B cell (primary cell): ENCODE data around the gene MYADML2. TPM values are rescaled to one million over a fixed set of nuclear protein-coding genes. Genes with fewer than 3 reads are reported as not detected.

ENCODE experiments used
- ATAC-seq: fragments of 200-7000 bp; cut with Tn5 transposase; one replicate; pipeline ENCODE4 v1.10.0; 2021; ENCODE audit warnings: low read depth, mild to moderate bottlenecking, moderate number of reproducible peaks, moderate library complexity
- CTCF ChIA-PET: fragments of 350-600 bp; sonication (Branson Sonifier 250); formaldehyde crosslinking; loops from one replicate; lab custom pipeline; 2021; ENCODE audit warnings: antibody characterized with exemption, inconsistent platforms; lab: Charles Lee
- POLR2A ChIA-PET: fragments of 350-600 bp; sonication (Branson Sonifier 250); formaldehyde crosslinking; loops from one replicate; lab custom pipeline; 2021; ENCODE audit warnings: antibody characterized with exemption; lab: Charles Lee
- DNase-seq: peaks from one replicate; pipeline ENCODE4 v3.0.0; 2013
- H2AFZ ChIP-seq: 2 replicates; pipeline ENCODE4 v1.6.1; 2012; ENCODE audit warnings: mild to moderate bottlenecking, low read depth, low read length; ENCODE audit not compliant: insufficient read depth, poor library complexity, severe bottlenecking
- H3K27ac ChIP-seq, 2 donors: 1 replicate in 1 of 2; 2 replicates in 1 of 2; pipeline ENCODE4 v1.5.1; 2012 to 2013; ENCODE audit warnings: low read length in 2 of 2, mild to moderate bottlenecking in 2 of 2, moderate library complexity in 1 of 2
- H3K27me3 ChIP-seq, 4 experiments: fragments of 200-600 bp in 1 of 4; sonication (generic) in 1 of 4; replicated peaks in 1 of 4; 1 replicate in 2 of 4; 2 replicates in 2 of 4; pipeline versions ENCODE4 v1.6.1 to v1.7.0; 2013 to 2016; ENCODE audit warnings: low read length in 3 of 4, mild to moderate bottlenecking in 2 of 4, mixed read lengths in 1 of 4, moderate library complexity in 1 of 4; ENCODE audit not compliant: insufficient read depth in 4 of 4, control insufficient read depth in 3 of 4; ENCODE audit errors: control extremely low read depth in 1 of 4
- H3K36me3 ChIP-seq, 2 experiments: replicated peaks in 1 of 2; 1 replicate in 1 of 2; 2 replicates in 1 of 2; pipeline versions ENCODE4 v1.6.1 to v1.7.1; 2013; ENCODE audit warnings: low read length in 1 of 2; ENCODE audit not compliant: insufficient read depth in 2 of 2, control insufficient read depth in 1 of 2; ENCODE audit errors: control extremely low read depth in 1 of 2, extremely low read depth in 1 of 2
- H3K4me1 ChIP-seq, 2 donors: fragments of 200-600 bp in 1 of 2; sonication (generic) in 1 of 2; 1 replicate in 1 of 2; 2 replicates in 1 of 2; pipeline versions ENCODE4 v1.5.1 to v1.6.1; 2013 to 2017; ENCODE audit warnings: low read length in 2 of 2; ENCODE audit not compliant: control insufficient read depth in 2 of 2, insufficient read depth in 2 of 2
- H3K4me2 ChIP-seq: replicated peaks from 2 replicates; pipeline ENCODE3; 2012; ENCODE audit warnings: mild to moderate bottlenecking, low read depth, low read length; ENCODE audit not compliant: poor library complexity, severe bottlenecking
- H3K4me3 ChIP-seq, 5 experiments: fragments of 200-600 bp in 1 of 5; sonication (generic) in 1 of 5; 1 replicate in 3 of 5; 2 replicates in 2 of 5; pipeline versions ENCODE4 v1.5.1 to v1.7.0; 2011 to 2016; ENCODE audit warnings: low read length in 4 of 5, mild to moderate bottlenecking in 4 of 5, low read depth in 2 of 5, control low read depth in 1 of 5, moderate library complexity in 1 of 5; ENCODE audit not compliant: insufficient read depth in 1 of 5; ENCODE audit errors: control extremely low read depth in 1 of 5, extremely low read depth in 1 of 5
- H3K79me2 ChIP-seq: fragments of 200-600 bp; sonication (generic); one replicate; pipeline ENCODE4 v1.6.0; 2016; ENCODE audit warnings: low read length; ENCODE audit not compliant: control insufficient read depth, insufficient read depth
- H3K9ac ChIP-seq: fragments of 200-600 bp; sonication (generic); 2 replicates; pipeline ENCODE4 v1.6.1; 2017; ENCODE audit warnings: mild to moderate bottlenecking, low read length, moderate library complexity
- H3K9me3 ChIP-seq, 3 donors: one replicate each; pipeline versions ENCODE4 v1.6.1 to v1.7.1; 2013; ENCODE audit warnings: low read length in 2 of 3; ENCODE audit not compliant: control insufficient read depth in 2 of 3, insufficient read depth in 1 of 3; ENCODE audit errors: control extremely low read depth in 1 of 3
- H4K20me1 ChIP-seq: 2 replicates; pipeline ENCODE4 v1.6.0; 2012; ENCODE audit warnings: mild to moderate bottlenecking, low read length; ENCODE audit not compliant: insufficient read depth, control insufficient read depth, poor library complexity, severe bottlenecking
- H3K27ac Mint-ChIP-seq: one replicate; pipeline ENCODE4 v1.8.0; 2021; ENCODE audit warnings: mixed read lengths
- H3K27me3 Mint-ChIP-seq: one replicate; pipeline ENCODE4 v1.8.0; 2021; ENCODE audit warnings: mixed read lengths
- H3K4me1 Mint-ChIP-seq: one replicate; pipeline ENCODE4 v1.8.0; 2021; ENCODE audit warnings: mixed read lengths
- H3K4me3 Mint-ChIP-seq: one replicate; pipeline ENCODE4 v1.8.0; 2021; ENCODE audit warnings: mixed read lengths
- H3K9me3 Mint-ChIP-seq: one replicate; pipeline ENCODE4 v1.8.0; 2022; ENCODE audit warnings: mixed read lengths; ENCODE audit not compliant: insufficient read depth
- CTCF ChIP-seq: fragments of 200-600 bp; IDR thresholded peaks from one replicate; pipeline ENCODE4 v1.8.0; 2022; ENCODE audit warnings: antibody characterized with exemption, mild to moderate bottlenecking
- EZH2 ChIP-seq: IDR thresholded peaks from 2 replicates; pipeline ENCODE4 v1.6.1; 2012; ENCODE audit warnings: borderline replicate concordance, low read depth, mild to moderate bottlenecking, moderate library complexity, low read length; ENCODE audit not compliant: insufficient read depth, poor library complexity, severe bottlenecking
- WGBS: methylation state at CpG from one replicate; pipeline ENCODE4 v1.1.5; 2013; ENCODE audit warnings: missing lambda C conversion rate; ENCODE audit not compliant: insufficient coverage; 5-methylcytosine and 5-hydroxymethylcytosine counted together
- intact Hi-C: fragments of 100-400 bp; cut with micrococcal nuclease; formaldehyde crosslinking; loops from one replicate; pipeline ENCODE4 v1.10.0; 2022
- polyA plus RNA-seq: library from polyadenylated mRNA; depleted of rRNA; stranded (reverse); fragments of >200 nt; gene quantifications from 2 replicates; pipeline ENCODE4 v1.2.3, GENCODE V29; 2012
- total RNA-seq, 2 donors: library from RNA; stranded (reverse); fragments of 120-200 nt in 1 of 2; gene quantifications; 1 replicate in 1 of 2; 2 replicates in 1 of 2; pipeline versions ENCODE4 v1.2.3 to v1.2.4, GENCODE V29; 2013 to 2022

MYADML2 gene
- total and polyA plus RNA-seq, 2 donors (not counting 1 experiment from before 2014, with no cell fraction given): not detected

GRCh38 chr17:81923302-81924260, 23.5 kb downstream of the MYADML2 start:
- intact Hi-C loops: no loop called here
- no peak overlapping the region for H3K27ac ChIP-seq
- ChIA-PET POLR2A (no interaction called here), CTCF (no interaction called here)
- H3K36me3 ChIP-seq: peaks cover 0 to 6% of the 10 kb centered on the region in 2 experiments
- H3K4me1 ChIP-seq: peaks cover 21 to 32% of the 10 kb centered on the region in 2 donors
- no peaks in the 10 kb centered on the region for H3K9me3 ChIP-seq
- Mint-ChIP-seq H3K27ac (peak overlapping the region; percentile 70), H3K27me3 (no peaks in the 10 kb centered on the region), H3K4me3 (peak overlapping the region; percentile 39), H3K9me3 (no peaks in the 10 kb centered on the region), H3K4me1 (peaks cover 30% of the 10 kb centered on the region)
- H4K20me1 ChIP-seq: peaks cover 37% of the 10 kb centered on the region
- TF ChIP-seq EZH2: no peak
- TF ChIP-seq CTCF: no peak
- 27% methylated on average over 29 of the region's 32 CpGs for WGBS
- H3K9ac ChIP-seq: no peak overlapping the region
- no peak overlapping the region for H2AFZ ChIP-seq
- peaks cover 64% of the 10 kb centered on the region for H3K79me2 ChIP-seq
- H3K4me2 ChIP-seq: peak overlapping the region; percentile 29
- H3K4me3 ChIP-seq: no peak overlapping the region
- peaks cover 0 to 5% (median 3%) of the 10 kb centered on the region in 4 experiments for H3K27me3 ChIP-seq
- ATAC-seq (no peak), DNase-seq (no peak)
